GM19468 (cell line): Measurements from ENCODE around the gene PICALM.
A peak's percentile ranks its signal among the peaks of the same experiment; 100 is the strongest.
"Not testable (repeated sequence)": the region's sequence is repeated elsewhere in the genome, so short reads cannot be mapped to it uniquely, and the experiment has no call there.

ENCODE experiments used
- ATAC-seq: cut with Tn5 transposase; IDR thresholded peaks from one replicate; pipeline ENCODE4 v1.9.1; 2021; ENCODE audit warnings: mild to moderate bottlenecking, moderate library complexity, moderate number of reproducible peaks; ENCODE audit not compliant: unreplicated experiment; ENCODE audit errors: extremely low read depth

PICALM gene

GRCh38 chr11:86068951-86069407, at the start of gene PICALM:
Gene PICALM (minus strand): TSS chr11:86069084. CDS start chr11:86068780, 304 bp downstream.
- ATAC-seq: peak; percentile 90

GRCh38 chr11:86118253-86118652, 49.4 kb upstream of the PICALM start:
- ATAC-seq: no peak

- no peak for ATAC-seq
Measured at GRCh38 chr11:86117712-86118063, 48.8 kb upstream of the PICALM start.

- ATAC-seq: no peak
Measured at GRCh38 chr11:86117001-86117711, 48.3 kb upstream of the PICALM start.

- ATAC-seq: peak; percentile 48
Measured at GRCh38 chr11:86116386-86116726, 47.5 kb upstream of the PICALM start.

- no peak for ATAC-seq
Measured at GRCh38 chr11:86115542-86116385, 46.9 kb upstream of the PICALM start.

GRCh38 chr11:86108890-86109638, 40.2 kb upstream of the PICALM start:
- no peak for ATAC-seq

GRCh38 chr11:86108191-86108590, 39.3 kb upstream of the PICALM start:
- ATAC-seq: no peak

- no peak for ATAC-seq
Measured at GRCh38 chr11:86106916-86107315, 38.0 kb upstream of the PICALM start.

- ATAC-seq: not testable (repeated sequence)
Measured at GRCh38 chr11:86106031-86106430, 37.1 kb upstream of the PICALM start.

GRCh38 chr11:86105601-86106000, 36.7 kb upstream of the PICALM start:
- not testable (repeated sequence) for ATAC-seq

GRCh38 chr11:86103808-86104207, 34.9 kb upstream of the PICALM start:
- no peak for ATAC-seq

GRCh38 chr11:86101941-86102407, 33.1 kb upstream of the PICALM start:
- ATAC-seq: no peak

GRCh38 chr11:86101493-86101892, 32.6 kb upstream of the PICALM start:
- no peak for ATAC-seq

- ATAC-seq: no peak
Measured at GRCh38 chr11:86099874-86100273, 31.0 kb upstream of the PICALM start.

GRCh38 chr11:86097980-86098379, 29.1 kb upstream of the PICALM start:
- ATAC-seq: no peak

- no peak for ATAC-seq
Measured at GRCh38 chr11:86091566-86091965, 22.7 kb upstream of the PICALM start.

GRCh38 chr11:86091086-86091485, 22.2 kb upstream of the PICALM start:
- no peak for ATAC-seq

GRCh38 chr11:86089659-86090058, 20.8 kb upstream of the PICALM start:
- ATAC-seq: no peak

GRCh38 chr11:86087688-86088087, 18.8 kb upstream of the PICALM start:
- ATAC-seq: not testable (repeated sequence)

GRCh38 chr11:86087256-86087655, 18.4 kb upstream of the PICALM start:
- no peak for ATAC-seq
